Pancreas (tissue), 10 donors: Measurements from ENCODE around the gene PSME4. TPM values are rescaled to one million over a fixed set of nuclear protein-coding genes. Genes with fewer than 3 reads are reported as not detected.

Experiments used
- ATAC-seq, 4 donors: fragments of 200-7000 bp; cut with Tn5 transposase; one replicate each; pipeline versions ENCODE4 v1.8.0 to v1.9.1; 2020; ENCODE audit warnings: mild to moderate bottlenecking in 4 of 4, moderate library complexity in 4 of 4
- DNase-seq, 6 donors: peaks; one replicate each; pipeline ENCODE4 v3.0.0-alpha.2; 2020
- FAIRE-seq: peaks from 2 replicates; lab custom pipeline; 2012; peaks lifted over from hg19 to GRCh38; lab: Jason Lieb, UNC
- H3K27ac ChIP-seq, 4 donors: fragments of 200-600 bp; sonication (generic); 1 replicate in 3 of 4; 2 replicates in 1 of 4; pipeline versions ENCODE4 v1.5.0 to v1.8.0; 2020
- H3K27me3 ChIP-seq, 4 donors: fragments of 200-600 bp; one replicate each; pipeline ENCODE4 v1.8.0; 2021
- H3K36me3 ChIP-seq, 3 donors: fragments of 200-600 bp; sonication (generic) in 1 of 3; one replicate each; pipeline versions ENCODE4 v1.5.0 to v1.8.0; 2020 to 2021
- H3K4me1 ChIP-seq, 3 donors: fragments of 200-600 bp; one replicate each; pipeline ENCODE4 v1.8.0; 2021
- H3K4me3 ChIP-seq, 4 donors: fragments of 200-600 bp; sonication (generic) in 2 of 4; one replicate each; pipeline versions ENCODE4 v1.5.0 to v1.8.0; 2020 to 2021
- H3K9me3 ChIP-seq, 4 donors: fragments of 200-600 bp; one replicate each; pipeline ENCODE4 v1.8.0; 2021
- CTCF ChIP-seq, 4 donors: fragments of 200-600 bp; sonication (generic) in 3 of 4; IDR thresholded peaks; one replicate each; pipeline versions ENCODE4 v1.5.0 to v1.8.0; 2021; ENCODE audit warnings: antibody characterized with exemption in 4 of 4
- whole genome bisulfite sequencing, 2 donors: extraction: QIAGEN DNeasy Blood & Tissue Kit; methylation state at CpG; one replicate each; pipeline ENCODE4 v1.1.7; 2013; 5-methylcytosine and 5-hydroxymethylcytosine counted together
- intact Hi-C, 3 donors: fragments of 100-400 bp; cut with DNase I; formaldehyde crosslinking; loops; one replicate each; pipeline versions ENCODE4 v1.11.1 to v1.14.2; 2022
- polyA plus RNA-seq, 2 donors: library from polyadenylated mRNA; stranded (reverse); fragments of 200-250 nt; gene quantifications; one replicate each; pipeline ENCODE4 v1.2.3, GENCODE V29; 2013
- total RNA-seq, 6 donors: library from RNA; stranded (reverse); fragmentation: NEBNext Ultra II Directional in 4 of 6; extraction: Animal tissue kit (Norgen Biotek cat#: 25700) in 4 of 6; gene quantifications; one replicate each; pipeline versions ENCODE4 v1.2.1 to v1.2.4, GENCODE V29; 2021 to 2023
- donor health status: healthy with polysubstance abuse.
- donor health status: DM: no; HTN: no; CAD: no; lungs with moderate emphysema.
- donor health status: DM: no; HTN: no; CAD: no.
- donor health status: control.
- donor health status: control.
- donor health status: Bipolar disorder and iron deficiency.
- donor health status: DM: yes; HTN: yes; CAD: no.
- donor health status: DM: no; HTN: no; CAD: no.
- donor health status: DM: no; HTN: no; CAD: no.
- donor health status: DM: yes; HTN: yes; CAD: no.

PSME4 gene
- total and polyA plus RNA-seq, 8 donors: 13.8 to 27.7 (median 17.8) TPM

- Histone ChIP-seq H3K4me1 (peaks cover 0 to 4% (median 0%) of the 10 kb centered on the region in 3 donors), H3K9me3 (no peaks in the 10 kb centered on the region), H3K36me3 (peaks cover 0 to 56% (median 5%) of the 10 kb centered on the region in 3 donors), H3K27ac (no peak overlapping the region), H3K4me3 (no peak overlapping the region), H3K27me3 (no peaks in the 10 kb centered on the region)
- no peak for FAIRE-seq
- no peak for DNase-seq
- intact Hi-C loops: no loop called here
- no peak for TF ChIP-seq CTCF (IDR thresholded peaks at IDR 0.05)
- no peak for ATAC-seq
- 70 to 73% methylated on average over 4 of the region's 4 CpGs for WGBS, 2 donors
Measured at GRCh38 chr2:53903011-53903410, 67.8 kb downstream of the PSME4 start.

- H3K27ac ChIP-seq: no peak overlapping the region
- no peak overlapping the region for H3K4me3 ChIP-seq
- no peaks in the 10 kb centered on the region for H3K27me3 ChIP-seq
- FAIRE-seq (no peak), DNase-seq (no peak), ATAC-seq (no peak)
- intact Hi-C loops: no loop called here
- H3K4me1 ChIP-seq: no peaks in the 10 kb centered on the region
- H3K36me3 ChIP-seq: peaks cover 2 to 51% (median 5%) of the 10 kb centered on the region in 3 donors
- TF ChIP-seq CTCF (IDR thresholded peaks at IDR 0.05): no peak
- WGBS, 2 donors: 75 to 78% methylated on average over 3 of the region's 3 CpGs
- H3K9me3 ChIP-seq: no peaks in the 10 kb centered on the region
Measured at GRCh38 chr2:53901192-53901591, 69.6 kb downstream of the PSME4 start.

- H3K36me3 ChIP-seq: peaks cover 7 to 46% (median 23%) of the 10 kb centered on the region in 3 donors
- intact Hi-C loops: no loop called here
Measured at GRCh38 chr2:53896864-53897263, 73.9 kb downstream of the PSME4 start.

GRCh38 chr2:53886406-53887280 lies 84.2 kb downstream of the PSME4 start:
- ATAC-seq (no peak), FAIRE-seq (no peak), DNase-seq (no peak)
- intact Hi-C loops: no loop called here
- no peak overlapping the region for H3K4me3 ChIP-seq
- WGBS, 2 donors: 88 to 89% methylated on average over 5 of the region's 5 CpGs
- no peaks in the 10 kb centered on the region for H3K9me3 ChIP-seq
- H3K27me3 ChIP-seq: no peaks in the 10 kb centered on the region
- H3K27ac ChIP-seq: no peak overlapping the region
- peaks cover 6 to 71% (median 12%) of the 10 kb centered on the region in 3 donors for H3K36me3 ChIP-seq
- TF ChIP-seq CTCF (IDR thresholded peaks at IDR 0.05): no peak
- no peaks in the 10 kb centered on the region for H3K4me1 ChIP-seq

More at GRCh38 chr2:53896864-53897263, 73.9 kb downstream of the PSME4 start:
- no peak for TF ChIP-seq CTCF (IDR thresholded peaks at IDR 0.05)
- no peaks in the 10 kb centered on the region for H3K4me1 ChIP-seq
- peak in 2 of 4 donors; percentile 52 to 59 for ATAC-seq
- no peak overlapping the region for H3K27ac ChIP-seq
- no peak for DNase-seq
- H3K4me3 ChIP-seq: no peak overlapping the region
- H3K27me3 ChIP-seq: no peaks in the 10 kb centered on the region
- no peak for FAIRE-seq
- WGBS, 2 donors: 62 to 71% methylated on average over 3 of the region's 3 CpGs
- H3K9me3 ChIP-seq: no peaks in the 10 kb centered on the region

GRCh38 chr2:53884883-53885282 lies 85.9 kb downstream of the PSME4 start:
- DNase-seq: no peak
- Histone ChIP-seq H3K36me3 (peaks cover 10 to 67% (median 12%) of the 10 kb centered on the region in 3 donors), H3K27ac (no peak overlapping the region), H3K4me1 (no peaks in the 10 kb centered on the region), H3K27me3 (no peaks in the 10 kb centered on the region), H3K9me3 (no peaks in the 10 kb centered on the region), H3K4me3 (no peak overlapping the region)
- no peak for FAIRE-seq
- TF ChIP-seq CTCF (IDR thresholded peaks at IDR 0.05): no peak
- WGBS, 2 donors: 95 to 97% methylated on average over 1 of the region's 1 CpG
- ATAC-seq: no peak
- intact Hi-C loops: no loop called here
